Hepatic stellate cell (primary cell): Measurements from ENCODE around the gene ATP2C2.
"Not testable (repeated sequence)": the region's sequence is repeated elsewhere in the genome, so short reads cannot be mapped to it uniquely, and the experiment has no call there.

Experiments used
- DNase-seq: peaks from one replicate; pipeline ENCODE4 v3.0.0; 2011; ENCODE audit warnings: low spot score

ATP2C2 gene

GRCh38 chr16:84341528-84342295 is 26.6 kb upstream of the ATP2C2 start:
- DNase-seq: no peak

- DNase-seq: not testable (repeated sequence)
Measured at GRCh38 chr16:84343800-84344199, 24.5 kb upstream of the ATP2C2 start.

- DNase-seq: no peak
Measured at GRCh38 chr16:84344781-84345180, 23.6 kb upstream of the ATP2C2 start.

GRCh38 chr16:84347161-84347560 is 21.2 kb upstream of the ATP2C2 start:
- DNase-seq: no peak

- no peak for DNase-seq
Measured at GRCh38 chr16:84348386-84348888, 19.9 kb upstream of the ATP2C2 start.

GRCh38 chr16:84349862-84350684 is 18.3 kb upstream of the ATP2C2 start:
- no peak for DNase-seq

GRCh38 chr16:84350685-84351400 is 17.5 kb upstream of the ATP2C2 start:
- no peak for DNase-seq

GRCh38 chr16:84351630-84352029 is 16.7 kb upstream of the ATP2C2 start:
- no peak for DNase-seq

GRCh38 chr16:84354306-84354705 is 14.0 kb upstream of the ATP2C2 start:
- DNase-seq: no peak

GRCh38 chr16:84355149-84355548 is 13.2 kb upstream of the ATP2C2 start:
- DNase-seq: no peak

GRCh38 chr16:84356176-84356575 is 12.2 kb upstream of the ATP2C2 start:
- no peak for DNase-seq

GRCh38 chr16:84356591-84357116 is 11.7 kb upstream of the ATP2C2 start:
- DNase-seq: no peak

- no peak for DNase-seq
Measured at GRCh38 chr16:84357191-84357651, 11.1 kb upstream of the ATP2C2 start.

- DNase-seq: no peak
Measured at GRCh38 chr16:84358601-84359295, 9.6 kb upstream of the ATP2C2 start.

GRCh38 chr16:84359326-84359725 is 9.0 kb upstream of the ATP2C2 start:
- DNase-seq: no peak

GRCh38 chr16:84360170-84360569 is 8.2 kb upstream of the ATP2C2 start:
- no peak for DNase-seq

- DNase-seq: no peak
Measured at GRCh38 chr16:84360748-84361147, 7.6 kb upstream of the ATP2C2 start.

- no peak for DNase-seq
Measured at GRCh38 chr16:84361546-84361945, 6.8 kb upstream of the ATP2C2 start.

GRCh38 chr16:84362471-84362941 is 5.8 kb upstream of the ATP2C2 start:
- no peak for DNase-seq

GRCh38 chr16:84366208-84366607 is 2.1 kb upstream of the ATP2C2 start:
- no peak for DNase-seq

GRCh38 chr16:84367297-84367680 is 1.0 kb upstream of the ATP2C2 start:
- DNase-seq: no peak
